GM11168 (cell line): ENCODE results near the gene ATP6V1F.

Experiments used
- in situ Hi-C: fragments of 300-500 bp; cut with MboI; formaldehyde crosslinking; loops from one replicate; pipeline ENCODE4 v1.12.0; 2022; ENCODE audit warnings: low sequenced_read_pairs; ENCODE audit not compliant: unreplicated experiment

The ATP6V1F gene

GRCh38 chr7:128862571-128863432 lies at the start of gene ATP6V1F:
Gene ATP6V1F, plus strand, starts transcription at chr7:128862856. Its CDS starts 49 bp downstream, at chr7:128862905.
- in situ Hi-C loops: no loop called here

- in situ Hi-C loops: no loop called here
These were observed 48.2 kb upstream of the ATP6V1F start for GRCh38 chr7:128814499-128814898.

- in situ Hi-C loops: no loop called here
These were observed 47.2 kb upstream of the ATP6V1F start for GRCh38 chr7:128815289-128815942.

GRCh38 chr7:128818694-128819093 lies 44.0 kb upstream of the ATP6V1F start:
- in situ Hi-C loops: no loop called here

GRCh38 chr7:128821724-128822123 lies 40.9 kb upstream of the ATP6V1F start:
- in situ Hi-C loops: no loop called here

GRCh38 chr7:128826512-128826911 lies 36.1 kb upstream of the ATP6V1F start:
- in situ Hi-C loops: no loop called here

GRCh38 chr7:128826916-128827247 lies 35.8 kb upstream of the ATP6V1F start:
- in situ Hi-C loops: no loop called here

GRCh38 chr7:128827248-128827958 lies 35.3 kb upstream of the ATP6V1F start:
- in situ Hi-C loops: no loop called here

GRCh38 chr7:128827971-128828711 lies 34.5 kb upstream of the ATP6V1F start:
- in situ Hi-C loops: no loop called here

- in situ Hi-C loops: no loop called here
These were observed 33.1 kb upstream of the ATP6V1F start for GRCh38 chr7:128829391-128830166.

- in situ Hi-C loops: no loop called here
These were observed 32.2 kb upstream of the ATP6V1F start, which contains the start of gene FLNC for GRCh38 chr7:128830231-128831177. Gene FLNC, plus strand, starts transcription at chr7:128830406. Its CDS starts 232 bp downstream, at chr7:128830638.

GRCh38 chr7:128831178-128831993 lies 31.3 kb upstream of the ATP6V1F start:
- in situ Hi-C loops: no loop called here

- in situ Hi-C loops: no loop called here
These were observed 30.4 kb upstream of the ATP6V1F start for GRCh38 chr7:128831994-128832879.

- in situ Hi-C loops: no loop called here
These were observed 29.8 kb upstream of the ATP6V1F start for GRCh38 chr7:128832880-128833147.

- in situ Hi-C loops: no loop called here
These were observed 29.3 kb upstream of the ATP6V1F start for GRCh38 chr7:128833148-128833945.

GRCh38 chr7:128833946-128834325 lies 28.7 kb upstream of the ATP6V1F start:
- in situ Hi-C loops: no loop called here
